PFSK-1 (cell line): ENCODE results near the gene TBKBP1.

Source experiments
- POLR2AphosphoS5 ChIP-seq: IDR thresholded peaks from 2 replicates; pipeline ENCODE4 v1.6.1; 2012; ENCODE audit warnings: low read depth, mild to moderate bottlenecking, control low read depth, low read length, moderate library complexity
- TAF1 ChIP-seq: IDR thresholded peaks from 2 replicates; pipeline ENCODE4 v1.6.1; 2012; ENCODE audit warnings: low read length, control low read depth, borderline replicate concordance; ENCODE audit not compliant: insufficient read depth
- TF ChIP-seq, protein P1 (sequence below), 2 experiments: IDR thresholded peaks; 2 replicates each; pipeline versions ENCODE4 v1.6.1 to v1.8.0; 2011 to 2012; ENCODE audit warnings: low read depth in 2 of 2, low read length in 2 of 2, control low read depth in 1 of 2, inconsistent platforms in 1 of 2, mild to moderate bottlenecking in 1 of 2, moderate library complexity in 1 of 2; ENCODE audit not compliant: insufficient read depth in 1 of 2

DNA sequence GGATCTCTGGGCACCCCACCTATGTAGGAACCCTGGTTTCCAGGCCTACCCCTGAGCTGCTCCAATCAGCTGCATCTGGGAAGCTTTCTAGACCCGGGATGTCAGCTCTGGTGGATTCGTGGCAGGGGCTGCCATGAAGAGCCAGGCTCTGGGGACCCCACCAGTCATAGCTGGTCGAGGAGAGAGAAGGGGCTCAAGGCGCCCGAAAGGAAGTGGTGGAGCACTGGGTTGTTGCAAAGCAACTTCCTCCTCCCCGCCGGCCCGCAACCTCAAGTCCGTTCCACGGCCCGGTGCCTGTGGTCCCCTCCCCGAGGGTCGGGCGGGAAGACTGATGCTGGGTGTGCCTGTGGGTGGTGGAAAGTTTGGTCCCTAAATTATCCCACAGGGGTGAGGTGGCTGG is 10.2 kb downstream of the TBKBP1 start:
- TF ChIP-seq POLR2AphosphoS5 (no peak), TAF1 (no peak)
- TF ChIP-seq, protein P1, sequence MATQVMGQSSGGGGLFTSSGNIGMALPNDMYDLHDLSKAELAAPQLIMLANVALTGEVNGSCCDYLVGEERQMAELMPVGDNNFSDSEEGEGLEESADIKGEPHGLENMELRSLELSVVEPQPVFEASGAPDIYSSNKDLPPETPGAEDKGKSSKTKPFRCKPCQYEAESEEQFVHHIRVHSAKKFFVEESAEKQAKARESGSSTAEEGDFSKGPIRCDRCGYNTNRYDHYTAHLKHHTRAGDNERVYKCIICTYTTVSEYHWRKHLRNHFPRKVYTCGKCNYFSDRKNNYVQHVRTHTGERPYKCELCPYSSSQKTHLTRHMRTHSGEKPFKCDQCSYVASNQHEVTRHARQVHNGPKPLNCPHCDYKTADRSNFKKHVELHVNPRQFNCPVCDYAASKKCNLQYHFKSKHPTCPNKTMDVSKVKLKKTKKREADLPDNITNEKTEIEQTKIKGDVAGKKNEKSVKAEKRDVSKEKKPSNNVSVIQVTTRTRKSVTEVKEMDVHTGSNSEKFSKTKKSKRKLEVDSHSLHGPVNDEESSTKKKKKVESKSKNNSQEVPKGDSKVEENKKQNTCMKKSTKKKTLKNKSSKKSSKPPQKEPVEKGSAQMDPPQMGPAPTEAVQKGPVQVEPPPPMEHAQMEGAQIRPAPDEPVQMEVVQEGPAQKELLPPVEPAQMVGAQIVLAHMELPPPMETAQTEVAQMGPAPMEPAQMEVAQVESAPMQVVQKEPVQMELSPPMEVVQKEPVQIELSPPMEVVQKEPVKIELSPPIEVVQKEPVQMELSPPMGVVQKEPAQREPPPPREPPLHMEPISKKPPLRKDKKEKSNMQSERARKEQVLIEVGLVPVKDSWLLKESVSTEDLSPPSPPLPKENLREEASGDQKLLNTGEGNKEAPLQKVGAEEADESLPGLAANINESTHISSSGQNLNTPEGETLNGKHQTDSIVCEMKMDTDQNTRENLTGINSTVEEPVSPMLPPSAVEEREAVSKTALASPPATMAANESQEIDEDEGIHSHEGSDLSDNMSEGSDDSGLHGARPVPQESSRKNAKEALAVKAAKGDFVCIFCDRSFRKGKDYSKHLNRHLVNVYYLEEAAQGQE (IDR thresholded peaks at IDR 0.05; ENCODE audit: insufficient read depth in 1 of 2, low read depth in 2 of 2, low read length in 2 of 2): no peak
